SK-MEL-5 (cell line): Measurements from ENCODE around the gene KANK3. TPM values are rescaled to one million over a fixed set of nuclear protein-coding genes. Genes with fewer than 3 reads are reported as not detected.
"Not testable (repeated sequence)": the region's sequence is repeated elsewhere in the genome, so short reads cannot be mapped to it uniquely, and the experiment has no call there.

Experiments used
- DNase-seq: peaks from one replicate; pipeline ENCODE4 v3.0.0-alpha.2; 2016; ENCODE audit warnings: low read depth, low spot score
- in situ Hi-C: cut with HindIII; loops from 2 replicates; pipeline ENCODE4 v1.10.0; 2016; ENCODE audit warnings: low sequenced_read_pairs, high pct_unique_total_duplicates, low pct_unique_long_range_greater_than_20kb
- total RNA-seq: library from RNA; depleted of rRNA; stranded (reverse); fragments of >200 nt; shearing (Covaris generic); gene quantifications from 2 replicates; pipeline ENCODE4 v1.2.3, GENCODE V29; 2014

The KANK3 gene
- total RNA-seq, 1 experiment from 2014 or later, result 0.24 TPM

GRCh38 chr19:8352134-8352827 lies 9.2 kb upstream of the KANK3 start:
- in situ Hi-C loops, result no loop called here
- no peak for DNase-seq

- in situ Hi-C loops, DNase-seq: not testable (repeated sequence)
Measured at GRCh38 chr19:8349629-8350372, 6.7 kb upstream of the KANK3 start.

- DNase-seq, result no peak
- in situ Hi-C loops, result no loop called here
Measured at GRCh38 chr19:8343483-8343844, 402 bp upstream of the KANK3 start.

GRCh38 chr19:8342316-8342683 lies 762 bp downstream of the KANK3 start:
- in situ Hi-C loops, result no loop called here

DNA sequence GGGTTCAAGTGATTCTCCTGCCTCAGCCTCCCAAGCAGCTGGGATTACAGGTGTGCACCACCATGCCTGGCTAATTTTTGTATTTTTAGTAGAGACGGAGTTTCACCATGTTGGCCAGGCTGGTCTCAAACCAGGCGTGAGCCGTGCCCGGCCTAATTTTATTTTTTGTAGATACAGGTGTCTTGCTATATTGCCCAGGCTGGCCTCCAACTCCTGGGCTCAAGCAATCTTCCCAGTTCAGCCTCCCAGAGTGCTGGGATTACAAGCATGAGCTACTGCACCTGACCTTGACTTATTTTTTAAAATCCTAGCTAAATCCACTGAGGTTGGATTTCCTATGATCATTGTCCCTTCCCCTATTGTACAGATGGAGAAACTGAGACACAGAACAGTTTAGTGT lies 1.6 kb downstream of the KANK3 start:
- in situ Hi-C loops, DNase-seq: not testable (repeated sequence)

More at GRCh38 chr19:8342316-8342683, 762 bp downstream of the KANK3 start:
- no peak for DNase-seq

DNA sequence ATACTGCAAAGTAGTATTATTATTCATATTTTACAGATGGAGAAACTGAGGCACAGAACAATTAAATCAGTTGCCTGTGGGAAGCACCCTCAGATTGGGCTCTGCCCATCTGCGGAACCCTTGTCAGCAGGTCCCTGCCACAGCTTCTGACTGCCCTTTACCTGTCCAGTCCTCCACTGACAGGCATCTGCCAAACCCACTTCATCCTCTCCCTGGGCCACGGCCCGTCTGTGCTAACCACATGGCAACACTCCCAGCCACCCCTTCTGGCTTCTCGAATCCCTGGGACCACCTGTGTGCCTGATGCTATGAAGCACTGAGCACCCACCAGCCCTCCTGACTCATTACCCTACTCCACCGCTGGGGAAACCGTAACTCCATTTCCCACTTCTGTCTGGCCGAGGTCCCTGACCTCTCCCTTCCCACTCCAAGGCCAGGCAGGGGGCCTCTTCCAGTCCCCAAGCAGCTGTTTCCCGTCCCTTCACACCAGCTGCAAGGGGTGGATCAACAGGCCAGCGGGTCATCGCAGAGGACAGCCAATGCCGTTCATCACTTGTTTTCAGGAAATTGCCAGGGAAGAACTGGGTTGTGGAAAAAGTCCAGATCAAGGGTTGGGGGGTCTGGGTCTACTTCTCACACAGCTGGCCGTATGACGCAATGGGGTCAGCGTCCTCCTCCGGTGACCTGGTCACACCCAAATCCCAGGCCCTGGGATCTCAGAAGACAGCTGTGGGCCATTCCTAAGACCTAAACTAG lies 2.5 kb downstream of the KANK3 start:
- in situ Hi-C loops, result no loop called here
- DNase-seq, result no peak

DNA sequence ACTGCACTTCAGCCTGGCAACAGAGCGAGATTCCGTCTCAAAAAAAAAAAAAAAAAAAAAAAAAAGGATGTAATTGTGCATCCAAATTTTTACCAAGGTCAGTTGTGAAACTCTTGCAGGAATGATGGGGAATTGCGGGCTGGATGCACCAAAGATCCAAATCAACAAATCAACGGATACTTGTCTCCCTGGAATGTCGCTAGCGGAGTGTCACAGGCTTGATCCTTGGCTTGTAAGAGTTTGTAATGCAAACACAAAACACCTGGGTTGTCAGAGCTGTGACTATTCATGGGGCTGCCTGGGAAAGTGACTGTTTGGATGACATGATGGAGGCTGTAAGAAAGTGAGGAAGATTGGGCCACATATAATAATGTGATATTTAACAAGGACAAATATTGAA lies 4.2 kb downstream of the KANK3 start:
- in situ Hi-C loops, result no loop called here
- DNase-seq, result no peak

- DNase-seq, result no peak
- in situ Hi-C loops, result no loop called here
Measured at GRCh38 chr19:8337728-8338127, 5.3 kb downstream of the KANK3 start.

DNA sequence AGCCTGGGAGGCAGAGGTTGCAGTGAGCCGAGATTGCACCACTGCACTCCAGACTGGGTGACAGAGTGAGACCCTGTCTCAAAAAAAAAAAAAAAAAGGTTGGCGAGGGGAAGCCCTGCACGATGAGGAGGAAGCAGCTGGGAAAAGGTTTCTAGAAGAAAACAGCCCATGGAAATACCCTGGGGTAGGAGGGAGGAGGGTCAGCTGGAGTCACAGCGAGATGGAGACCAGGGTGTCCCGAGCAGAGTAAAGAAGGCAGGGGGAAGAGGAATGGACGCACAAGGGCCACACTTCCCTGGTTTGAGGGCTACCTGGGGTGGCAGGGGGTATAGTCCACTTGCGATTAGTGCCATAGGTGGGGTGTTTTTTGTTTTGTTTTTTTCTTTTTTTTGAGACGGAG lies 6.4 kb downstream of the KANK3 start:
- no peak for DNase-seq
- in situ Hi-C loops, result no loop called here

GRCh38 chr19:8336072-8336569 lies 6.9 kb downstream of the KANK3 start:
- in situ Hi-C loops, result no loop called here
- no peak for DNase-seq

- in situ Hi-C loops, result no loop called here
Measured at GRCh38 chr19:8335343-8336071, 7.6 kb downstream of the KANK3 start.

DNA sequence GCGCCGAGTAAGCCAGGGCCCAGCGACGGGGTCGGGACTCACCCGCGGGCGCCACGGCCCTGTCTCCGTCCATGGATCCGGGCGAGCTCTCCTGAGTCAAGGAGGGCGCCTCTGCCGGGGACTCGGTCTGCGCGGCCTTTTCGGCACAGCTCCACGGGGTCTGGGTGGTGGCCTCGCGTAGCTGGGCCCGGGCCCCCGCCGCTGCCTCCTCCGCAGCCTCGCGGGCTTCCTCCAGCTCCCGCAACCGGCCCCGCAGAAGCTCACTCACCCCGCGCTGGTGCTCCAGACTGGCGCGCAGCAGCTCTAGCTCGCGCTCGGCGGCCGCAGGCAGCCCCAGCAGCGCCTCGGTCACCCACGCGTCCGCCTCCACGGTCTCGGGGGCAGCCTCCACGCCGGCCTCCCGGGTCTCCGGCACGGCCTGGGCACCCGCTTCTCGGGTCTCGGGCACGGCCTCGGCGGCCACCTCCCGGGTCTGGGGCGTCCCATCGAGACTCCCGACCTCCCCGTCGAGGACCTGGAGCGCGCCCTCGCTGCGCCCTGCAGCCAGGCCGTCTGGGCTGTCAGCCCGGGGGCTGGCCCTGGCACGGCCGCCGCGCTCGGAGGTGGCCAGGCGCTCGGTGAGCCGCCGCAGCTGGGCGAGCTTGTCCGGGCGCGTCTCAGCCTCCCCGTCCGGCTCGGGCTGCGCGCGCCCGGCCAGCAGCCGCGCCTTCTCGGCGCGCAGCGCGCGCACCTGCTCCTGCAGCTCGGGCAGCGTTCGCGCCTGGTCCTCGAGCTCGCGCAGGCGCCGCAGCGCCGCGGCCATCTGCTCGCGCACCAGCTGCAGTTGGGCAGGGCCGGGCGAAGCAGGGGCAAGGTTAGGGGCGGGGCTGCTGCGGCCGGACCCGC lies 8.4 kb downstream of the KANK3 start:
- in situ Hi-C loops, result no loop called here
- peak; percentile 65 for DNase-seq

More at GRCh38 chr19:8335343-8336071, 7.6 kb downstream of the KANK3 start:
- no peak for DNase-seq

GRCh38 chr19:8333767-8334457 lies 9.2 kb downstream of the KANK3 start:
- in situ Hi-C loops, result no loop called here
- no peak for DNase-seq

DNA sequence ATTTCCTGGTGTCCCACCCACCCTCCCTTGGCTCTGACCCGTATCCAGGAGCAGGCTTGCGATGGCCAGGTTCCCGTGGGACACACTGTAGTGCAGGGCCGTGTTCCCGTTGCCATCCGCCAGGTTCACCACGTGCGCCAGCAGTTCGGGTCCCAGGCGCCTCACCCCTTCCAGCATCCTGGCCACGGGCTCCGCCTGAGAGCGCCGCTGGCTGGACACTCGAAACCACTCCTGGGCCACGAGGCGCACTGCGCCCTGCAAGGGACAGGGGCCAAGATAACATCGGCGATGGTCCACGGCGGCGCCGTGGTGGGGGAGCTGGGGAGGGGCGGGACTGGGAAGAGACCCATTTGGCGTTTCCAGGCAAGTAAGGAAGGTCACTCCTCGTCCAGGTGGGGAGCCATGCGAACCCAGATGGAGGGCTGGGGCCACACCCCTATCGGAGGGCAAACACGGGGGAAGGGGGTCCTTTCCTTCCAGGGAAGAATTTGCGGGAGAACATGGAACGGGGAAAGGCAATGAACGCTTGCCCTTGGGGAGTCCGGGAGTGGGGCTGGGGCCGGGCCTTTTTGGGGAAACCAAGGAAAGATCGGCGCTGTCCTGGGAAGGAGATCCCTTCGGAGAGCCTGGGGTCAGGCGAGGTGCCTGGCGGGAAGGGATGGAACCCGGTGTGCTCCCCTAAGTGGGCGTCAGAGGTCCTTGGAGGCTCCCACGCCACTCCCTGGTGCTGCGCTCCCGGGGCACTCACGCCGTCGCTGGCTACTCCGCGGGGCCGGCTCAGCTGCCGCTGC lies 9.9 kb downstream of the KANK3 start:
- in situ Hi-C loops, result no loop called here
- DNase-seq, result no peak

- in situ Hi-C loops, result no loop called here
- DNase-seq, result no peak
Measured at GRCh38 chr19:8331263-8331845, 11.7 kb downstream of the KANK3 start.
